GM19395 (cell line): ENCODE results near the gene HSF2BP.
"Not testable (repeated sequence)": the region's sequence is repeated elsewhere in the genome, so short reads cannot be mapped to it uniquely, and the experiment has no call there.

Experiments used
- ATAC-seq: cut with Tn5 transposase; IDR thresholded peaks from one replicate; pipeline ENCODE4 v1.9.1; 2021; ENCODE audit warnings: mild to moderate bottlenecking, moderate library complexity; ENCODE audit not compliant: unreplicated experiment

The HSF2BP gene

DNA sequence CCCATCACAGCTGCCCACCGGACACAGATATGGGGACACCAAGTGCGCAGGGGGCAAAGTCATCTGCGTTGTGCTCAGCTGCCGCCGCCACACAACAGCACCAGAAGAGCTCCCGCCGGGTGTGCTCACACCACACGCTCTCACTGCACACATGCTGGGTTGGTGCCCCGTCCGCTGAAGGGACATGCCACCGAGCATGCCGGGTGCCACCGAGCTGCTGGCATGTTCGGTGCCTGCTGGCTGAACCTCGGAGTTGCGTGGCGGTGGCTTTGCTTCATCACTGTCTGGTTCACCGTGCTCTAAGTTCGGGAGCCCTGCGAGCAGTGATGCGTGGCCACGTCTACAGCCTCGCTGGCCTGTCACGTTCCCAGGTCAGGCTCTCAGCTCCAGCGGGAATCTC lies 174.3 kb downstream of the HSF2BP start:
- not testable (repeated sequence) for ATAC-seq

- ATAC-seq, result not testable (repeated sequence)
Observed at GRCh38 chr21:43479197-43479596, 180.1 kb downstream of the HSF2BP start.
